Stomach (tissue), 4 donors: ENCODE data around the gene HSPA12A.

Source experiments
- EP300 ChIP-seq: sonication (generic); formaldehyde crosslinking; IDR thresholded peaks from one replicate; pipeline ENCODE4 v1.6.1; 2017; ENCODE audit warnings: antibody characterized with exemption
- POLR2A ChIP-seq, 4 donors: fragments of 450-650 bp; IDR thresholded peaks; one replicate each; pipeline ENCODE4 v1.6.1; 2016; ENCODE audit warnings: antibody characterized with exemption in 4 of 4, control low read depth in 2 of 4, mild to moderate bottlenecking in 1 of 4, moderate library complexity in 1 of 4
- POLR2AphosphoS5 ChIP-seq, 3 donors: sonication (generic); formaldehyde crosslinking; IDR thresholded peaks; one replicate each; pipeline ENCODE4 v1.6.1; 2016; ENCODE audit warnings: antibody characterized with exemption in 3 of 3
- TF ChIP-seq, protein P1 (sequence below), 7 experiments: fragments of 450-650 bp in 4 of 7; fragments of 200-600 bp in 3 of 7; sonication (generic) in 3 of 7; IDR thresholded peaks; one replicate each; pipeline ENCODE4 v1.5.1; 2016 to 2019; ENCODE audit warnings: antibody characterized with exemption in 7 of 7, control low read depth in 2 of 7, mild to moderate bottlenecking in 1 of 7

- TF ChIP-seq POLR2AphosphoS5 (IDR thresholded peaks at IDR 0.05), result no peak
- TF ChIP-seq POLR2A (IDR thresholded peaks at IDR 0.05), result no peak
- TF ChIP-seq, protein P1, sequence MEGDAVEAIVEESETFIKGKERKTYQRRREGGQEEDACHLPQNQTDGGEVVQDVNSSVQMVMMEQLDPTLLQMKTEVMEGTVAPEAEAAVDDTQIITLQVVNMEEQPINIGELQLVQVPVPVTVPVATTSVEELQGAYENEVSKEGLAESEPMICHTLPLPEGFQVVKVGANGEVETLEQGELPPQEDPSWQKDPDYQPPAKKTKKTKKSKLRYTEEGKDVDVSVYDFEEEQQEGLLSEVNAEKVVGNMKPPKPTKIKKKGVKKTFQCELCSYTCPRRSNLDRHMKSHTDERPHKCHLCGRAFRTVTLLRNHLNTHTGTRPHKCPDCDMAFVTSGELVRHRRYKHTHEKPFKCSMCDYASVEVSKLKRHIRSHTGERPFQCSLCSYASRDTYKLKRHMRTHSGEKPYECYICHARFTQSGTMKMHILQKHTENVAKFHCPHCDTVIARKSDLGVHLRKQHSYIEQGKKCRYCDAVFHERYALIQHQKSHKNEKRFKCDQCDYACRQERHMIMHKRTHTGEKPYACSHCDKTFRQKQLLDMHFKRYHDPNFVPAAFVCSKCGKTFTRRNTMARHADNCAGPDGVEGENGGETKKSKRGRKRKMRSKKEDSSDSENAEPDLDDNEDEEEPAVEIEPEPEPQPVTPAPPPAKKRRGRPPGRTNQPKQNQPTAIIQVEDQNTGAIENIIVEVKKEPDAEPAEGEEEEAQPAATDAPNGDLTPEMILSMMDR (IDR thresholded peaks at IDR 0.05), result no peak
- no peak for TF ChIP-seq EP300
Observed at GRCh38 chr10:116713846-116714245, 28.5 kb downstream of the HSPA12A start.
